Stimulated activated effector memory CD8-positive, alpha-beta T cell treated with anti-CD3 and anti-CD28 coated beads, Interleukin-12 subunit alpha, Interleukin-12 subunit beta, amount 100 ng/mL, for 72 hours (primary cell): ENCODE measurements around the gene PIH1D1.
"Not testable (repeated sequence)": the region's sequence is repeated elsewhere in the genome, so short reads cannot be mapped to it uniquely, and the experiment has no call there.

Source experiments
- ATAC-seq: fragments of 150-1000 bp; cut with Tn5 transposase; 2 replicates; pipeline ENCODE4 v1.10.0; 2021
- DNase-seq, 2 donors: peaks; one replicate each; pipeline ENCODE4 v3.0.0; 2021 to 2022; ENCODE audit warnings: low spot score in 2 of 2
- H3K27ac Mint-ChIP-seq: one replicate; pipeline ENCODE4 v1.8.0; 2022; ENCODE audit warnings: mild to moderate bottlenecking, mixed read lengths
- H3K36me3 Mint-ChIP-seq: one replicate; pipeline ENCODE4 v1.8.0; 2022; ENCODE audit warnings: mild to moderate bottlenecking, mixed read lengths
- H3K4me1 Mint-ChIP-seq: one replicate; pipeline ENCODE4 v1.8.0; 2022; ENCODE audit warnings: mixed read lengths
- H3K4me3 Mint-ChIP-seq: one replicate; pipeline ENCODE4 v1.8.0; 2022; ENCODE audit warnings: mild to moderate bottlenecking, mixed read lengths
- H3K9me3 Mint-ChIP-seq: one replicate; pipeline ENCODE4 v1.8.0; 2022; ENCODE audit warnings: mixed read lengths

PIH1D1 gene

DNA sequence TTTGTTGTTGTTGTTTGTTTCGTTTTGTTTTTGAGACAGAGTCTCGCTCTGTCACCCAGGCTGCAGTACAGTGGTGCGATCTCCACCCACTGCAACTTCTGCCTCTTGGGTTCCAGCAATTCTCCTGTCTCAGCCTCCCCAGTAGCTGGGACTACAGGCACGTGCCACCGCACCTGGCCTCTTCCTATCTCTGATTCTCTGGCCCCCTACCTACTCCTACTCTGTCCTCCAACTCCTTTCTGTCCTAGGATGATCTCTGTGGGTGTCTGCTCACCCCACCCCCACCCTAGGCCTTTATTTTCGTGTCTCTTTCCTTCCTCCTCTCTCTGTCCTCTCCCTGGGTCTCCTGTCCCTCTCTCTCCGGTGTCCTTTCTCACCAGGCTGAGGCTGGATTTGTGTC lies 1.2 kb downstream of the PIH1D1 start:
- ATAC-seq (no peak), DNase-seq (no peak)
- H3K36me3 Mint-ChIP-seq: peaks cover 74% of the 10 kb centered on the region
- no peaks in the 10 kb centered on the region for H3K9me3 Mint-ChIP-seq
- peaks cover 43% of the 10 kb centered on the region for H3K4me1 Mint-ChIP-seq
- peak overlapping the region; percentile 91 for H3K4me3 Mint-ChIP-seq
- H3K27ac Mint-ChIP-seq: peak overlapping the region; percentile 98

DNA sequence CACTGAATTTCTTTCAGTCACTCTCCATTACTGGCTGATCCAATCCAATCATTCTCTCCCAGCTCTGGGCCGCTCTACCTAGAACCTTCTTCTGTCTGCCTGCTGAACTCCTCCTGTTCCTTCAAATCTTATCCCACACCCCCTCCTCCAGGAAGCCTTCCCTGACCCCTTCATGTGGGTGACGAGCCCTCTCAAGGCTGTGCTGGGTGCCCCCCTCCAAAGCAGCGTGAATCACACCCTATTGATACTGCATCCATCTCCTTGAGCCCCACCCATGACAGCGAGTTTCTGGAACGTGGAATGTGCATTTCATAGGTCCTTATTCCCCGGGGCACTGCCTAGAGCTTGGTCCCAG lies 3.2 kb downstream of the PIH1D1 start:
- DNase-seq: no peak
- Mint-ChIP-seq H3K4me3 (peak overlapping the region; percentile 91), H3K36me3 (peaks cover 78% of the 10 kb centered on the region), H3K9me3 (no peaks in the 10 kb centered on the region), H3K4me1 (peaks cover 55% of the 10 kb centered on the region), H3K27ac (peak overlapping the region; percentile 87)
- ATAC-seq: no peak

DNA sequence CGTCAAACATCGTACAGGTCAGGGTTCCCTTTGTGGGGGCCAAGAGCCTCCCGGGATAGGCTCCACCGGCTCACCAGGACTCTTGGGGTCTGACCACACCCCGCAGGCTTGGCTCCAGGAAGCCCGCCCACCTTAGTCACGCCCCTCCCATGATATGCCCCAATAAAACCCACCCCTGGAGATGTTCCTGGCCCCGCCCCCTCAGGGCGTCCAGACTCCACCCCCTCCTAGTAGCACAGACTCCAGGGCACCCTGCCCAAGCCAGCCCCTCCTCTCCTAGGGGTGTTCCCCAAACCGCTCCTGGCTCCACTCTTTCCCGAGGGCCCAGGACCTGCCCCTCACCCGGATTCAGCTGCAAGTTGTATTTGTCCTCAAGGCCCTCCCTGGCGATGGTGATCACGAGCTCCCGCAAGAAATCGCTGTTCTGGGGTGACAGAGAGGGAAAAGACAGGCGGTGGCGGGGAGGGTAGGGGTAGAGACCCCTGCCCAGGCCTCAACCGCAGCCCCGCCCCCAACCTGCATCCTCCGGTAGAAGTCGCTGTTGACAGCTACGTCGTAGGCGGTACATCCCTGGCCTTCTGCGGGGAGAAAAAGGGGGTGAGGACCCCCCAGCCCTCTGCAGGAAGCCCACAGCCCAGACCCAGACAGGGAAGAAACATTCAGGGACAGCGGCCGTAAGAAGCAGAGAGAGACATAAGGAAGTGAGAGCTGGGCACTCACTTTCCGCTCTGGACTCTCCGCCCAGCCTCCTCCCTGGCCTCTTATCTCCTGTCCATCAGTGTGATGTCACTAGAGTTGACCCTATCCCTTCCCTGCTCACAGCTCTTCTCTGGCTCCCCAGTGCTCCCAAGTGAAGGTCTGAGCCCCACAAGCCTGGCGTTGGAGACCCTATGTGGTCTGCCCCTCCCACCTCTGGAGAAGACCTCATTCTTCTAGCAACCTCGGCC lies 3.9 kb downstream of the PIH1D1 start:
- no peak for DNase-seq
- Mint-ChIP-seq H3K27ac (peak overlapping the region; percentile 87), H3K9me3 (no peaks in the 10 kb centered on the region), H3K4me3 (no peak overlapping the region), H3K4me1 (peaks cover 51% of the 10 kb centered on the region), H3K36me3 (peaks cover 78% of the 10 kb centered on the region)
- no peak for ATAC-seq

DNA sequence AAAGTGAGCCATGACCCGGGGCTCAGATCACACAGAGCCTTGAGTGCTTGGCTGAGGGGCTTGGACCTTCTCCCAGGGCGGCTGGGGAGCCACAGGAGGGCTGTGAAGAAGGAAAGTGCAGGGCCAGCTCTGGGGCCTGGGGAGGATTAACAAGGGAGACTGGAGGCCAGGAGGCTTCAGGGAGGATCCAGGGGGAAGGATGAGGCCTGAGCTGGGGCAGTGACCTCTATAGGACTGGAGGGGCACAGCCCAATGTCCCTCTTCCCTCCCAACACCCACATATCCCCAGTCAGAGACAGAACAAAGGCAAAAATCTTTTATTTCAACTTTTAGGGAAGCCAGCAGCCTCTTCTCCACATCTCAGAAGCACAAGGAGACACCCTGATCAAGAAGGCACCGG lies 5.6 kb downstream of the PIH1D1 start:
- H3K4me1 Mint-ChIP-seq: peaks cover 59% of the 10 kb centered on the region
- H3K27ac Mint-ChIP-seq: peak overlapping the region; percentile 17
- no peak overlapping the region for H3K4me3 Mint-ChIP-seq
- ATAC-seq: no peak
- no peaks in the 10 kb centered on the region for H3K9me3 Mint-ChIP-seq
- peaks cover 68% of the 10 kb centered on the region for H3K36me3 Mint-ChIP-seq
- DNase-seq: no peak

DNA sequence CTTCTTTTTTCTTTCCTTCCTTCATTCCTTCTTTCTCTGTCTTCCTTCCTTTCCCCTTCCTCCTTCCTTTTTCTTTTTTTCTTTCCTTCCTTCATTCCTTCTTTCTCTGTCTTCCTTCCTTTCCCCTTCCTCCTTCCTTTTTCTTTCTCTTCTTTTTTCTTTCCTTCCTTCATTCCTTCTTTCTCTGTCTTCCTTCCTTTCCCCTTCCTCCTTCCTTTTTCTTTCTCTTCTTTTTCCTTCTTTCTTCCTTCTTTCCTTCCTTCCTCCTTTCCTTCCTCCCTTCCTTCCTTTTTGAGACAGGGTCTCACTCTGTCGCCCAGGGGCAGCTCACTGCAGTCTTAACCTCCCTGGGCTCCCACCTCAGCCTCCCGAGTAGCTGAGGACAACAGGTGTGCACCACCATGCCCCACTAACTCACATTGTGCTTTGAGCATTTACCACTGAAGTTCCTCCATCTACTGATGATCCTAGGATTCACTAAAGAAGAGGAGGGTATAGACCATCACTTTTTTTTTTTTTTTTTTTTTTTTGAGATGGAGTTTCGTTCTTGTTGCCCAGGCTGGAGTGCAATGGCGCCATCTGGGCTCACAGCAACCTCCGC lies 7.4 kb downstream of the PIH1D1 start:
- not testable (repeated sequence) for ATAC-seq, H3K9me3 Mint-ChIP-seq, DNase-seq
- peaks cover 50% of the 10 kb centered on the region for H3K36me3 Mint-ChIP-seq
- peak overlapping the region; percentile 74 for H3K4me3 Mint-ChIP-seq
- peaks cover 54% of the 10 kb centered on the region for H3K4me1 Mint-ChIP-seq
- peak overlapping the region; percentile 88 for H3K27ac Mint-ChIP-seq

DNA sequence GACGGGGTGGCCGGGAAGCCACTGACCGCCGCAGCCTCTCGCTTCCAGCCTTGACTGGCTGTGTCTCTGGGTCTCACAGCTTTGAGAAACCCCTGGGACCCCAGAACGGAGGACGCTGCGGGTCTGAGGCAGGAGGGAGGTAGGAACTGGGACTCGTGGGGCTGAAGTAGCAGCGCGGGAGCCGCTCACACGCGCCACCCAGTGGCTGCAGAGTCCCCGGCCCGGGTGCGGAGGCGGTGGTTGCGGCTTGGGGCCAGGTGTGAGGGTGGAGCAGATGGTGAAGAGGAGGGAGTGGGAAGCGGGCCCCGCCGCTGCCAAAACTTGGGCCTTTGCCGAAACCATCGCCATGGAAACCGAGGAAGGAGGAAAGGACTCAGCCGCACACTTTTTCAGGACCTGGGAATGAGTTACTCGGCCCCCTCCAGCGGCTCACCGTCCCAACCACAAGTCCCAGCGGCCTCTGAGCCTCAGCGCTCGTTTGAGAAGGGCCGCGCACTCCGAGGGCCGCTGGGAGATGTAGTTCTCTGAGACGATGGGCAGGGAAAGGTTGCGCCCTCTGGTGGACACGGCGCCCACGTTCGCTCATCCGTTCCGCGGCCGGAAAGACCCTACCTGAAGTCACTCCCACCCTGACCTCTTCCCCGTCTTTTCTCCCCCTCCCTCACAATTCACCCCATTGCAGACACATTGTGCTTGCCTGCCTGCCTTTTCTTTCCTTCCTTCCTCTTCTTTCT lies 8.1 kb downstream of the PIH1D1 start:
- Mint-ChIP-seq H3K4me1 (peaks cover 48% of the 10 kb centered on the region), H3K27ac (peak overlapping the region; percentile 88), H3K9me3 (no peaks in the 10 kb centered on the region), H3K4me3 (peak overlapping the region; percentile 74), H3K36me3 (peaks cover 44% of the 10 kb centered on the region)
- peak; percentile 97 to 99 for DNase-seq
- peak; percentile 92 for ATAC-seq

DNA sequence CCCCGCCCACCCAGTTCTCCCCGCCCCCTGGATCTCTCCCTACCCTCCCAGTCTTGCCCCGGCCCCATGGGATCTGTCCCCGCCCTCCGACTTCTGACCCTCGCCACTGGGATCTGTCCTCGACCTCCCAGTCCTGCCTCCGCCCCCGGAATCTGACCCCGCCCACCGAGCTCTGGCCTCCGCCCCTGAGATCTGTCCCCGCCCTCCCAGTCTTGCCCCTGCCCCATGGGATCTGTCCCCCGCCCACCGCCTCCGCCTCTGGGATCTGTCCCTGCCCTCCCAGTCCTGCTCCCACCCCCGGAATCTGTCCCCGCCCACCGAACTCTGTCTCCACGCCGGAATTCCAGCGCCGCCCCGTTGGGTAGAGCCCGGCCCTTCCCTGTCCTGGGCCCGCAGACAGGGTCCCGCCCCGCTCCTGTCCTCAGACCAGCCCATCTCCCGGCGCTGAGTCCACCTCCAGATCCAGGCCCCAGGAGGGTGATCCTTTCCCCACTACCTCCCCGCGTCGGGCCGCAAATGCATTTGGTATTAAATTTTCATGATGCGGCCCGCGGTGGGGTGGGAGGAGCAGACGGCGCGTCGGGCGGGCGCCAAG lies 8.7 kb downstream of the PIH1D1 start:
- no peaks in the 10 kb centered on the region for H3K9me3 Mint-ChIP-seq
- DNase-seq (peak; percentile 50 to 86), ATAC-seq (peak; percentile 38)
- peak overlapping the region; percentile 74 for H3K4me3 Mint-ChIP-seq
- H3K36me3 Mint-ChIP-seq: peaks cover 37% of the 10 kb centered on the region
- H3K4me1 Mint-ChIP-seq: peaks cover 42% of the 10 kb centered on the region
- peak overlapping the region; percentile 88 for H3K27ac Mint-ChIP-seq

DNA sequence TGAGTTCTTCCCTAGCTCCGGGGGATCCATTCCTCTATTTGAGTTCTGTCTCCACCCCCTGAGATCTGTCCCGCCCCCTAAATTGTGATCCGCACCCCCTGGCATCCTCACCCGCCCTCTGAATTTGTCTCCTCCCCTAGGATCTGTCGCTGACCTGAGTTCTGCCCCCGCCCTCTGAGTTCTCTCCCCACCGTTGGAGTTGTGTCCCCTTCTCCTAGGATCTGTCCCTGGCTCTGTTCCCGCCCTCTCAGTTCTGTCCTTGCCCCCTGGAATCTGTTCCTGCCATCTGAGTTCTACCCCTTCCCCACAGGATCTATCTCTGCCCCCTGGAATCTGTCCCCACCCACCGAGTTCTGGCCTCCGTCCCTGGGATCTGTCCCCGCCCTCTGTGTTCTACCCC lies 9.3 kb downstream of the PIH1D1 start:
- peak overlapping the region; percentile 88 for H3K27ac Mint-ChIP-seq
- ATAC-seq (no peak), DNase-seq (peak in 1 of 2 donors; percentile 68)
- H3K4me1 Mint-ChIP-seq: peaks cover 45% of the 10 kb centered on the region
- H3K4me3 Mint-ChIP-seq: peak overlapping the region; percentile 74
- peaks cover 32% of the 10 kb centered on the region for H3K36me3 Mint-ChIP-seq
- no peaks in the 10 kb centered on the region for H3K9me3 Mint-ChIP-seq

DNA sequence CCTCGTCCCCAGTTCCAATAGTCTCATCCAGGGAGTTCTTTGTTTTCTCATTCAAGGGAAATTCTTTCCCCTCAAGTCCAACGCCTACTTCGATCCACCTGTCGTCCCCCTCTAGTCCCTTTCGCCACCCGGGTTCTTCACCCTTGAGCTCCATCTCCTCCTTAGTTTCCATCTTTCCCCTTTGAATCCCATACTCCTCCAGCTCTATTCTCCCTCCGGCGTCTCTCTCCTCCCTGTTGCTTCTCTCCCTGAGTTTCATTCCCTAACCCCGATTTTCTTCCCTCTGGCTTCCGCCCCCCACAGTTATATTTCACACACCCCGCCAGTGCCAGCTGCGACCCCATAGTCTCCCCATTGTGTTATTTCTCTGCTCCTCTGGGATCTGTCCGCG lies 9.7 kb downstream of the PIH1D1 start:
- peaks cover 49% of the 10 kb centered on the region for H3K4me1 Mint-ChIP-seq
- no peaks in the 10 kb centered on the region for H3K9me3 Mint-ChIP-seq
- ATAC-seq (no peak), DNase-seq (no peak)
- peak overlapping the region; percentile 88 for H3K27ac Mint-ChIP-seq
- peaks cover 28% of the 10 kb centered on the region for H3K36me3 Mint-ChIP-seq
- peak overlapping the region; percentile 74 for H3K4me3 Mint-ChIP-seq

DNA sequence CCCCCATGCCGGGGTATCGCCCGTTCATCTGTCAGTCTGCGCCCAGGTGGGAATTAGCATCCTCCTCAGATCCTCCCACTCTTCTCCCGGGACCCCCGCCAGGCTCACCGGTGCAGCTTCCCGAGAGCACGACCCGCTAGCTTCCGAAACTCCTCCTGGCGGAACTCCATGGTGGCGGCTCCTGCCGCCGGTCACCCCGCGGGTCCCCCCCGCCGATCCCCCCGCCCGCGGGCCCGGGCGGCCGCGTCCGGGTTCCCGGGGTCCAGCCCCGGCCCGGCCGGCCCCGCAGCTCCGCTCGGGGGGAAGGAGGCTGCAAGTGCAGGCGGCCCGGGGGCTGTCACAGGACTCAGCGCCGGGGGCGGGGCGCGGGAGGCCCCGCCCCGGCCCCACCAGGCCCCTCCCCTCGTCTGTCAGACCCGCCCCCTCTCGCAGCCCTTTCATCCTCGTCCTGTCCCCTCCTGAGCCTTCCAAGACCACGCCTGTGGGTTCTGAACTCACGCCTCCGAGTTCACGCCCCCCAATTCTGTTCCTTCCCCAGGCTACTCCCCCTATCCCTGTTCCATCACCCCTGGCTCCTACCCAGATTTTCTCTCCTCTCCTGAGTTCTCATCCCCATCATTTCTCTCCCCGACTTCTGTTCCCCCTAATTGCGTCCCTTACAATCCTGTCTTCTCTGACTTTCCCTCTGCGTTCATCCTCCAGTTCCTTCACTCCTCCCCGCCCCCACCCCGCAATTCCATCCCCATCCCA lies 10.2 kb downstream of the PIH1D1 start, which contains the start of gene SLC17A7:
SLC17A7 (minus strand) TSS at position 318 of the 750 bp plus-strand sequence; CDS start at position 170, 148 bp downstream.
- Mint-ChIP-seq H3K36me3 (peaks cover 22% of the 10 kb centered on the region), H3K4me3 (peak within 1 kb of the TSS; percentile 74), H3K27ac (peak within 1 kb of the TSS; percentile 88), H3K9me3 (no peaks in the 10 kb centered on the region), H3K4me1 (peaks cover 53% of the 10 kb centered on the region)
- no peak for ATAC-seq
- no peak for DNase-seq

DNA sequence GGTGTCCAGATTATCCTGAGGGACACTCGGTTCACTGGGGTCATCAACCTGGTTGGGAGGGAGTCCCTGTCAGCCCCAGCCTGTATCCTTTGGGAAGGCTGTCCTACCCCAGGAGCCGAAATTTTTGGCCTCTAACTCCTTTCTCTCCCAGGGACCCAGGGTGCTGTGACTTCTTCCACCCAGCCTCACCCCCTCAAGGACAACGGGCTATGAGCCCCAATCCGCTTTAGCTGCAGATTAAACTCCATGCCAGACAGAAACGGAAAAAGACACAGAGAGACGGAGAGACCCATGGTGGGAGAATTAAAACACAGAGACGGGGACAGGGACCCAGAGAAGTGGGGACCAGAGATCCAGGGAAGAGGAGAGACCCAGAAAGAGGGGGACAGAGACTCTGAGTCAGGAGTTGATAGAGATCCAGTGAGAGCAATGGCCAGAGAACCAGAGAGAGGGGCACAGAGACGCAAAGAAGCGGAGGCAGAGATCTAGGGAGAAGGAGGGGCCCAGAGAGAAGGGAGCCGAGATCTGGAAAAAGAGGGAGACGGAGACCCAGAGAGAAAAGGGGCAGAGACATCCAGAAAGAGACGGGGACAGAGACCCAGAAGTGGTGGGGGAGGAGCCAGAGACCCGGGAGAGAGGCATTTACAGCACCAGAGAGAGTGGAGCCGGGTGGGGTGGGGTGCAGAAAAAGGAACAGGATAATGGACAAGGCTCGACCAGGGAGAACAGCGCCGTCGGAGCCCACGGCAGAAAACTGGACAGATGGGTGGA lies 11.0 kb downstream of the PIH1D1 start:
- H3K4me1 Mint-ChIP-seq: peaks cover 59% of the 10 kb centered on the region
- peaks cover 22% of the 10 kb centered on the region for H3K36me3 Mint-ChIP-seq
- no peak for DNase-seq
- no peak for ATAC-seq
- H3K4me3 Mint-ChIP-seq: peak overlapping the region; percentile 74
- no peak overlapping the region for H3K27ac Mint-ChIP-seq
- no peaks in the 10 kb centered on the region for H3K9me3 Mint-ChIP-seq

DNA sequence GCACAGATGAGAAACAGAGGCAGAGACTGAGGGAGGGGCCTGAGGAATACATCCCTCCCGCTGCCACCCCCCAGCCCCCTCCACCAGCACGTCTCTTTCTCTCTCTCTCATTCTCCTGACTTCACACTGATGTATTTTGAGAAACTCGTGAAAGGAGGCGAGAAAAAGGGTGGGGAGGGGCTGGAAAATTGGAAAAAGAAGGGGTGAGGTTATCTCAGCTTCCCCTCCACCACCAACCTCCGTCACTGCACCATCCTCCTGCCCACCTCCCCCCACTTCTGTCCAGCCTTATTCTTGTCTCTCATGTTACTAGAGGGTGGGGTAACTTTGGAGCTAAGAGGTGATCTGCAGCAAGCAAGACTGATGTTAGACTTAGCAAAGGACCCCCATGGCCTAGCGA lies 11.8 kb downstream of the PIH1D1 start:
- peaks cover 60% of the 10 kb centered on the region for H3K4me1 Mint-ChIP-seq
- H3K9me3 Mint-ChIP-seq: no peaks in the 10 kb centered on the region
- H3K27ac Mint-ChIP-seq: no peak overlapping the region
- ATAC-seq (no peak), DNase-seq (no peak)
- H3K36me3 Mint-ChIP-seq: peaks cover 22% of the 10 kb centered on the region
- H3K4me3 Mint-ChIP-seq: no peak overlapping the region

DNA sequence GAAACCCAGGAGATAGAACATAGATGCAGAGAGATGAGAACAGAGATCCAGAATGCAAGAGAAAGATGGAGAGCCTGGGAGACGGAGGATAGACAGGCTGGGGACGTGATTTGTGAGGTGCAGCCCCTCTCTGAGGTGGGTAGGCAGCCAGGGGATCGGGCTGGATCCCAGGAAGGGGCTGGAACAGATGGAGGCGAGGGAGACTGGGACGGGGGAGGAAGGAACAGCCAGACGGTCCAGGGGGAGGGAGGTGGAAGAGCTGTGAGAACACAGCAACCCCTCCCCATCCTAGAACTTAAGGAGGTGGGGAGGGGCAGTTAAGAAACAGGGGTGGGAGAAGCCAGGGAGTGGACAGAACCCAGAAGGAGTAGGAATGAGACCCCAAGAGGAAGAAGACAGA lies 13.4 kb downstream of the PIH1D1 start:
- peaks cover 51% of the 10 kb centered on the region for H3K4me1 Mint-ChIP-seq
- no peak overlapping the region for H3K27ac Mint-ChIP-seq
- no peaks in the 10 kb centered on the region for H3K9me3 Mint-ChIP-seq
- DNase-seq (no peak), ATAC-seq (no peak)
- H3K4me3 Mint-ChIP-seq: no peak overlapping the region
- H3K36me3 Mint-ChIP-seq: peaks cover 8% of the 10 kb centered on the region

DNA sequence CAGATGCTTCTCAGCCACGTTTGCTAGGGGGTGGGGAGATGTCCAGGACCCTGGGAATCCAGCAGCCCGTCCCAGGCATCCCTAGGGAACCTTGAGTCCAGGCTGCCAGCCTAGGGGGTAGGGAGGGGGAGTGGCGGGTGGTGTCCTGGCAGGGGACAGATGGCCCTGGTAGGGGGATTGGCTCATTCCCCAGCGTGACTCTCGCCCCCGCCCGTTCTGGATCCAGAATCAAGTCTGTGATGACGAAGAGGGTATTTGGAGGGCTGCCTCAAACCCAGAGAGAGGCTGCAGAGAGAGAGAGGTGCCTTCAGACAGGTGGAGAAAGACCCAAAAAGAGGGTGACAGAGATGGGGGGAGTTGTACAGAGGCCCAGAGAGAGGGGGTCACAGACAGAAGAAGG lies 14.4 kb downstream of the PIH1D1 start:
- H3K36me3 Mint-ChIP-seq: no peaks in the 10 kb centered on the region
- no peaks in the 10 kb centered on the region for H3K9me3 Mint-ChIP-seq
- no peak overlapping the region for H3K27ac Mint-ChIP-seq
- H3K4me1 Mint-ChIP-seq: peaks cover 50% of the 10 kb centered on the region
- no peak overlapping the region for H3K4me3 Mint-ChIP-seq
- no peak for DNase-seq
- no peak for ATAC-seq
